Mucosa of descending colon (tissue), 3 donors: ENCODE data around the gene RPL22L1. TPM values are rescaled to one million over a fixed set of nuclear protein-coding genes. Genes with fewer than 3 reads are reported as not detected.
"Not testable (repeated sequence)": the region's sequence is repeated elsewhere in the genome, so short reads cannot be mapped to it uniquely, and the experiment has no call there.

Experiments used
- ATAC-seq: fragments of 200-7000 bp; cut with Tn5 transposase; one replicate; pipeline ENCODE4 v1.9.1; 2020; ENCODE audit warnings: mild to moderate bottlenecking, moderate library complexity
- DNase-seq, 3 donors: peaks; one replicate each; pipeline ENCODE4 v3.0.0-alpha.2; 2020
- H3K36me3 ChIP-seq: fragments of 200-600 bp; one replicate; pipeline ENCODE4 v1.8.0; 2021; ENCODE audit warnings: low read depth, mild to moderate bottlenecking
- H3K4me1 ChIP-seq: fragments of 200-600 bp; one replicate; pipeline ENCODE4 v1.8.0; 2021; ENCODE audit warnings: low read depth, mild to moderate bottlenecking
- H3K4me3 ChIP-seq: fragments of 200-600 bp; one replicate; pipeline ENCODE4 v1.8.0; 2021; ENCODE audit warnings: mild to moderate bottlenecking
- H3K9me3 ChIP-seq: fragments of 200-600 bp; one replicate; pipeline ENCODE4 v1.8.0; 2021; ENCODE audit warnings: mild to moderate bottlenecking
- intact Hi-C, 2 donors: fragments of 100-400 bp; cut with DNase I in 1 of 2; cut with micrococcal nuclease in 1 of 2; formaldehyde crosslinking; loops; one replicate each; pipeline versions ENCODE4 v1.11.0 to v1.11.1; 2022; cut with DNase I, micrococcal nuclease
- total RNA-seq, 3 donors: library from RNA; stranded (reverse); fragmentation: NEBNext Ultra II Directional in 2 of 3; extraction: Animal tissue kit (Norgen Biotek cat#: 25700) in 2 of 3; gene quantifications; one replicate each; pipeline versions ENCODE4 v1.2.1 to v1.2.4, GENCODE V29; 2021 to 2023
- TF ChIP-seq, protein P1 (sequence below): fragments of 200-600 bp; IDR thresholded peaks from one replicate; pipeline ENCODE4 v1.8.0; 2022; ENCODE audit warnings: antibody characterized with exemption, mild to moderate bottlenecking
- donor health status: DM: no; HTN: no; CAD: no; lungs with moderate emphysema.
- donor health status: DM: no; HTN: no; CAD: no.
- donor health status: DM: no; HTN: yes; CAD: no.

Gene RPL22L1
- total RNA-seq, 3 donors from 2014 or later: 20.9 to 31.4 (median 24.3) TPM

- Histone ChIP-seq H3K4me3 (no peak overlapping the region), H3K9me3 (no peaks in the 10 kb centered on the region), H3K36me3 (no peaks in the 10 kb centered on the region), H3K4me1 (no peaks in the 10 kb centered on the region)
- no peak for DNase-seq
- TF ChIP-seq, protein P1, sequence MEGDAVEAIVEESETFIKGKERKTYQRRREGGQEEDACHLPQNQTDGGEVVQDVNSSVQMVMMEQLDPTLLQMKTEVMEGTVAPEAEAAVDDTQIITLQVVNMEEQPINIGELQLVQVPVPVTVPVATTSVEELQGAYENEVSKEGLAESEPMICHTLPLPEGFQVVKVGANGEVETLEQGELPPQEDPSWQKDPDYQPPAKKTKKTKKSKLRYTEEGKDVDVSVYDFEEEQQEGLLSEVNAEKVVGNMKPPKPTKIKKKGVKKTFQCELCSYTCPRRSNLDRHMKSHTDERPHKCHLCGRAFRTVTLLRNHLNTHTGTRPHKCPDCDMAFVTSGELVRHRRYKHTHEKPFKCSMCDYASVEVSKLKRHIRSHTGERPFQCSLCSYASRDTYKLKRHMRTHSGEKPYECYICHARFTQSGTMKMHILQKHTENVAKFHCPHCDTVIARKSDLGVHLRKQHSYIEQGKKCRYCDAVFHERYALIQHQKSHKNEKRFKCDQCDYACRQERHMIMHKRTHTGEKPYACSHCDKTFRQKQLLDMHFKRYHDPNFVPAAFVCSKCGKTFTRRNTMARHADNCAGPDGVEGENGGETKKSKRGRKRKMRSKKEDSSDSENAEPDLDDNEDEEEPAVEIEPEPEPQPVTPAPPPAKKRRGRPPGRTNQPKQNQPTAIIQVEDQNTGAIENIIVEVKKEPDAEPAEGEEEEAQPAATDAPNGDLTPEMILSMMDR: no peak
- ATAC-seq: no peak
- intact Hi-C loops: no loop called here
Measured at GRCh38 chr3:170830580-170830979, 39.4 kb downstream of the RPL22L1 start.

GRCh38 chr3:170829546-170830272, 40.3 kb downstream of the RPL22L1 start:
- intact Hi-C loops: no loop called here
- Histone ChIP-seq H3K4me1 (no peaks in the 10 kb centered on the region), H3K4me3 (no peak overlapping the region), H3K36me3 (no peaks in the 10 kb centered on the region), H3K9me3 (no peaks in the 10 kb centered on the region)
- ATAC-seq: no peak
- DNase-seq: no peak
- TF ChIP-seq, protein P1: no peak

DNA sequence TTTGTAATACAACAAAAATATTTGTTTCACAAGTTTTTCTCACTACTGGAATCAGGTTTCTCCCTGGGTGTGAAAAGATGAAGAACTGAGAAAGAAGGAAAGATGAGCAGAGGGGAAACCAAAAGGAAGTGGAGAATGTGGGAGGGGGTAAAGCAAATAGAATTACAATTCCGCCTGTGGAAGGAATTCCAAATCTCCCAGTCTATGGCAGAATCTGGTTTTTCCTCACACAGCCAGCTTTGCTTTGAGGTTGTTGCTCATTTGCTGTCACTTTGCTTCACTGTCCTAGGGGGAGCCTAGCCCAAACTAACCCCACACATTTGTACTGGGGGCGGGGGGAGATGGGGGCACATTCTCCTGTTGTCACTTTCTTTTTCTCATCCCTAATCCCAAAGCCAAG, 43.9 kb downstream of the RPL22L1 start:
- no peak for DNase-seq
- no peak overlapping the region for H3K4me3 ChIP-seq
- TF ChIP-seq, protein P1: no peak
- H3K36me3 ChIP-seq: no peaks in the 10 kb centered on the region
- no peaks in the 10 kb centered on the region for H3K9me3 ChIP-seq
- intact Hi-C loops: no loop called here
- no peak for ATAC-seq
- no peaks in the 10 kb centered on the region for H3K4me1 ChIP-seq

- H3K36me3 ChIP-seq, intact Hi-C loops, H3K4me3 ChIP-seq, ATAC-seq, DNase-seq, H3K4me1 ChIP-seq, H3K9me3 ChIP-seq: not testable (repeated sequence)
Measured at GRCh38 chr3:170823562-170823961, 46.4 kb downstream of the RPL22L1 start.

DNA sequence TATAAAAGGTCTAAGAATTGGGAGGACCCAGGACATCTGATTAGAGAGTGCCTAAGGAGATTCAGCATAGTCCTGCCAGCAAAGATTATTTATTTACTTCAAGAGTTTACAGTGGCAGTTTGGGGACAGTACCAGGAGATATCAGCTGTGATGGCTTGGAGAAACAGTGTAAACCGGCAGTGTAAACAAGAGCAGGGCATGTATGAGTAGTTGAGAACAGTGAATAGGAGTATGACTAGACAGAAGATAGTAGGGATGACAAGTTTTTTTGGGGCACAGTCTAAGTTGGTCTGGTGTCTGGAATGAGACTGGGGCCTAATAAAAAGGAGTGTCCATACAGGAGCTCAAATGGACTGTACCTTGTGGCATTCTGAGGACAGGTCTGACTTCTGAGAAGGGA, 51.7 kb downstream of the RPL22L1 start:
- DNase-seq, ATAC-seq, H3K36me3 ChIP-seq, H3K4me3 ChIP-seq, H3K4me1 ChIP-seq, H3K9me3 ChIP-seq: not testable (repeated sequence)
- intact Hi-C loops: loop anchor here in 1 of 2 donors (10.0 kb wide), 1 partner anchor 404 kb away; the partner anchor contains the start of gene CLDN11

DNA sequence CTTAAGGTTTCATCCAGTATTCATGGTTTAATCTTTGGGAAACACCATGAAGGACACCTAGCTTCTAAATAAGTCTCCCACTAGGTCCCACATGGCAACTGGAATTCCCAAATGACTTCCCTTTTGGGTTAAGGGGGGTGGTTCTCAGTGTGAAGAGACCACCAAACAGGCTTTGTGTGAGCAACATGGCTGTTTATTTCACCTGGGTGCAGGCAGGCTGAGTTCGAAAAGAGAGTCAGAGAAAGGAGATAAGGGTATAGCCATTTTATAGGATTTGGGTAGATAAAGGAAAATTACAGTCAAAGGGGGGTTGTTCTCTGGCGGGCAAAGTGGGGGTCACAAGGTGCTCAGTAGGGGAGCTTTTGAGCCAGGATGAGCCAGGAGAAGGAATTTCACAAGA, 52.5 kb downstream of the RPL22L1 start:
- not testable (repeated sequence) for H3K4me1 ChIP-seq, H3K36me3 ChIP-seq, H3K4me3 ChIP-seq, DNase-seq, H3K9me3 ChIP-seq, ATAC-seq
- intact Hi-C loops: loop anchor here in 1 of 2 donors (10.0 kb wide), 1 partner anchor 403 kb away; the partner anchor contains the start of gene CLDN11

- ATAC-seq: no peak
- intact Hi-C loops: loop anchor here in 1 of 2 donors (10.0 kb wide), 1 partner anchor 402 kb away; the partner anchor contains the start of gene CLDN11
- TF ChIP-seq, protein P1: no peak
Measured at GRCh38 chr3:170816841-170817240, 53.2 kb downstream of the RPL22L1 start.

More at GRCh38 chr3:170816841-170817240, 53.2 kb downstream of the RPL22L1 start:
- H3K9me3 ChIP-seq: no peaks in the 10 kb centered on the region
- no peak for DNase-seq
- no peak overlapping the region for H3K4me3 ChIP-seq
- H3K36me3 ChIP-seq: no peaks in the 10 kb centered on the region
- no peaks in the 10 kb centered on the region for H3K4me1 ChIP-seq
